GM12878 (cell line): ENCODE results near the gene STPG4. TPM values are rescaled to one million over a fixed set of nuclear protein-coding genes. Genes with fewer than 3 reads are reported as not detected.

Experiments used
- ATAC-seq: fragments of 200-7000 bp; cut with Tn5 transposase; 3 replicates; pipeline ENCODE4 v1.9.1; 2020; ENCODE audit warnings: mild to moderate bottlenecking, moderate library complexity
- BruUV-seq: library from RNA; stranded (reverse); fragments of 400-500 nt; replicated peaks from 2 replicates; lab custom pipeline; 2021; lab: Mats Ljungman, UMichigan
- CTCF ChIA-PET: fragments of 300-600 bp; sonication (Branson Sonifier 250); formaldehyde crosslinking; extraction: SDS; loops from one replicate; lab custom pipeline; 2021; ENCODE audit warnings: inconsistent platforms; lab: Yijun Ruan, JAX
- POLR2A ChIA-PET: fragments of 350-600 bp; formaldehyde crosslinking; extraction: SDS; loops from one replicate; lab custom pipeline; 2021; ENCODE audit warnings: inconsistent platforms; lab: Charles Lee
- RAD21 ChIA-PET: fragments of 300-600 bp; sonication (Branson Sonifier 250); formaldehyde crosslinking; loops from one replicate; lab custom pipeline; 2023; ENCODE audit warnings: antibody characterized with exemption; ENCODE audit not compliant: unreplicated experiment; lab: Charles Lee
- SMC1A ChIA-PET: fragments of 300-600 bp; sonication (Branson Sonifier 250); formaldehyde crosslinking; loops from one replicate; lab custom pipeline; 2023; ENCODE audit not compliant: unreplicated experiment, uncharacterized antibody; lab: Charles Lee
- DNase-seq: peaks from one replicate; pipeline ENCODE4 v3.0.0-alpha.2; 2011; ENCODE audit warnings: low read depth, low spot score
- FAIRE-seq: peaks from 3 replicates; lab custom pipeline; 2011; peaks lifted over from hg19 to GRCh38; lab: Jason Lieb, UNC
- H2AFZ ChIP-seq: 2 replicates; pipeline ENCODE4 v1.6.0; 2011; ENCODE audit warnings: low read depth, low read length, control low read depth; ENCODE audit not compliant: control insufficient read depth
- H3K27ac ChIP-seq: 2 replicates; pipeline ENCODE4 v1.5.1; 2011; ENCODE audit warnings: control low read depth; ENCODE audit not compliant: control insufficient read depth, insufficient read depth
- H3K27me3 ChIP-seq, 2 experiments: replicated peaks in 1 of 2; 2 replicates each; pipeline versions ENCODE4 v1.6.0 to v1.6.1; 2011; ENCODE audit warnings: low read length in 1 of 2; ENCODE audit not compliant: control insufficient read depth in 2 of 2, insufficient read depth in 2 of 2
- H3K36me3 ChIP-seq, 2 experiments: 2 replicates each; pipeline ENCODE4 v1.5.1; 2011; ENCODE audit warnings: low read length in 1 of 2; ENCODE audit not compliant: control insufficient read depth in 2 of 2, insufficient read depth in 2 of 2
- H3K4me1 ChIP-seq: 2 replicates; pipeline ENCODE4 v1.6.1; 2011; ENCODE audit warnings: mild to moderate bottlenecking, low read length, moderate library complexity, mixed read lengths; ENCODE audit not compliant: control insufficient read depth, insufficient read depth
- H3K4me2 ChIP-seq: 2 replicates; pipeline ENCODE4 v1.6.0; 2011; ENCODE audit warnings: control low read depth; ENCODE audit not compliant: control insufficient read depth, insufficient read depth
- H3K4me3 ChIP-seq: fragments of 200-600 bp; sonication (generic); 2 replicates; pipeline ENCODE4 v1.5.1; 2016
- H3K79me2 ChIP-seq: 2 replicates; pipeline ENCODE4 v1.6.0; 2011; ENCODE audit warnings: low read length; ENCODE audit not compliant: control insufficient read depth, insufficient read depth
- H3K9ac ChIP-seq: 2 replicates; pipeline ENCODE4 v1.8.0; 2011; ENCODE audit warnings: low read length, control low read depth, mixed read lengths; ENCODE audit not compliant: control insufficient read depth, insufficient read depth
- H3K9me3 ChIP-seq: replicated peaks from 3 replicates; pipeline ENCODE4 v1.5.1; 2011; ENCODE audit warnings: mild to moderate bottlenecking, low read length; ENCODE audit not compliant: control insufficient read depth, insufficient read depth
- H4K20me1 ChIP-seq: 2 replicates; pipeline ENCODE4 v1.6.0; 2011; ENCODE audit not compliant: control insufficient read depth, insufficient read depth
- ATF3 ChIP-seq: IDR thresholded peaks from 2 replicates; pipeline ENCODE4 v1.6.1; 2011; ENCODE audit warnings: low read depth, mild to moderate bottlenecking, low read length, moderate library complexity, borderline replicate concordance; ENCODE audit errors: extremely low read depth
- CBX3 ChIP-seq: fragments of 200-600 bp; sonication (generic); IDR thresholded peaks from 2 replicates; pipeline ENCODE4 v1.6.1; 2016; ENCODE audit warnings: low read depth, borderline replicate concordance
- GATAD2B ChIP-seq: fragments of 450-650 bp; conservative IDR thresholded peaks from 2 replicates; pipeline ENCODE4 v1.6.1; 2017; ENCODE audit warnings: low read depth, mild to moderate bottlenecking, moderate library complexity
- HSF1 ChIP-seq: fragments of 150-350 bp; IDR thresholded peaks from 2 replicates; pipeline ENCODE4 v1.6.1; 2014; ENCODE audit warnings: mild to moderate bottlenecking, low read depth, low read length
- JUND ChIP-seq: IDR thresholded peaks from 2 replicates; pipeline ENCODE4 v1.6.1; 2012; ENCODE audit warnings: low read depth, mild to moderate bottlenecking, low read length, improper control_type of control experiment, moderate library complexity
- KAT2A ChIP-seq: conservative IDR thresholded peaks from 2 replicates; pipeline ENCODE4 v1.6.1; 2011; ENCODE audit warnings: low read depth, low read length; ENCODE audit not compliant: control insufficient read depth
- KDM1A ChIP-seq: fragments of 200-600 bp; sonication (generic); IDR thresholded peaks from 2 replicates; pipeline ENCODE4 v1.6.1; 2016; ENCODE audit warnings: borderline replicate concordance
- MEF2A ChIP-seq: IDR thresholded peaks from 2 replicates; pipeline ENCODE4 v1.6.1; 2011; ENCODE audit warnings: low read depth, mild to moderate bottlenecking, low read length, moderate library complexity; ENCODE audit not compliant: insufficient read depth
- MLLT1 ChIP-seq: fragments of 450-650 bp; IDR thresholded peaks from 2 replicates; pipeline ENCODE4 v1.6.1; 2016; ENCODE audit warnings: mild to moderate bottlenecking
- NR2F1 ChIP-seq: fragments of 450-650 bp; conservative IDR thresholded peaks from 2 replicates; pipeline ENCODE4 v1.6.1; 2017; ENCODE audit warnings: mild to moderate bottlenecking
- STAT3 ChIP-seq: IDR thresholded peaks from 2 replicates; pipeline ENCODE4 v1.6.1; 2011; ENCODE audit warnings: low read depth, low read length, improper control_type of control experiment
- TCF7 ChIP-seq: IDR thresholded peaks from 2 replicates; pipeline ENCODE4 v1.6.1; 2014; ENCODE audit warnings: antibody characterized with exemption, borderline replicate concordance
- ZBTB11 ChIP-seq: fragments of 450-650 bp; formaldehyde crosslinking; IDR thresholded peaks from 2 replicates; pipeline ENCODE4 v1.5.0; 2022; ENCODE audit warnings: mild to moderate bottlenecking, missing genetic modification characterization
- ZNF217 ChIP-seq: fragments of 450-650 bp; IDR thresholded peaks from 2 replicates; pipeline ENCODE4 v1.6.1; 2017; ENCODE audit warnings: antibody characterized with exemption, mild to moderate bottlenecking
- WGBS: methylation state at CpG from one replicate; pipeline ENCODE4 v1.1.6; 2016; ENCODE audit warnings: low lambda C conversion rate; ENCODE audit not compliant: insufficient replicate concordance, insufficient coverage; ENCODE audit errors: missing lambda C conversion rate; 5-methylcytosine and 5-hydroxymethylcytosine counted together
- in situ Hi-C: fragments of 300-500 bp; cut with MboI; formaldehyde crosslinking; loops from 9 replicates; pipeline ENCODE4 v1.14.3; 2018; ENCODE audit warnings: mixed read lengths
- intact Hi-C: fragments of 100-400 bp; cut with micrococcal nuclease; formaldehyde crosslinking; loops from one replicate; pipeline ENCODE4 v1.14.2; 2022; ENCODE audit not compliant: unreplicated experiment
- polyA plus RNA-seq, 11 experiments: library from polyadenylated mRNA; depleted of rRNA in 4 of 11; unstranded in 6 of 11; stranded (reverse) in 5 of 11; fragments of >200 nt; fragmentation: Nextera tagmentation in 4 of 11; fragmentation: Illumina TruSeq in 1 of 11; extraction: Ambion mirVana in 4 of 11; extraction: Trizol in 1 of 11; gene quantifications; 1 replicate in 1 of 11; 2 replicates in 10 of 11; pipeline versions ENCODE4 v1.2.1 to v1.2.3, GENCODE V29; 2011 to 2016; ENCODE audit warnings: inconsistent platforms in 2 of 11, missing spikeins in 2 of 11, low read depth in 1 of 11
- total RNA-seq, 4 experiments: library from RNA; depleted of rRNA in 3 of 4; stranded (reverse); fragments of >200 nt in 3 of 4; fragmentation: Illumina TruSeq in 1 of 4; extraction: Trizol in 1 of 4; gene quantifications; 2 replicates each; pipeline versions ENCODE4 v1.2.1 to v1.2.3, GENCODE V29; 2013 to 2021
- TF ChIP-seq, protein P1 (sequence below), 3 experiments: IDR thresholded peaks in 2 of 3; conservative IDR thresholded peaks in 1 of 3; 2 replicates each; pipeline ENCODE4 v1.5.1; 2011; ENCODE audit warnings: low read depth in 3 of 3, low read length in 3 of 3, mild to moderate bottlenecking in 3 of 3, control low read depth in 2 of 3, moderate library complexity in 2 of 3, inconsistent platforms in 1 of 3, mixed read lengths in 1 of 3; ENCODE audit not compliant: control insufficient read depth in 2 of 3, insufficient read depth in 1 of 3; ENCODE audit errors: extremely low read depth in 1 of 3

Gene STPG4
- total and polyA plus RNA-seq, 10 of the 15 experiments (the other 5 are each of a cell fraction or from before 2014, with no cell fraction given): 0.10 to 0.29 (median 0.19) TPM; not detected in 3

GRCh38 chr2:47048801-47049480 lies 106.2 kb downstream of the STPG4 start:
- H3K79me2 ChIP-seq: no peaks in the 10 kb centered on the region
- no peaks in the 10 kb centered on the region for H3K4me1 ChIP-seq
- WGBS: 94% methylated on average over 8 of the region's 8 CpGs
- no peak overlapping the region for H2AFZ ChIP-seq
- H3K27ac ChIP-seq: no peak overlapping the region
- no peaks in the 10 kb centered on the region for H3K27me3 ChIP-seq
- POLR2A ChIA-PET: no interaction called here
- no peak overlapping the region for H3K4me2 ChIP-seq
- in situ Hi-C loops: no loop called here
- H3K36me3 ChIP-seq: peaks cover 23 to 31% of the 10 kb centered on the region in 2 experiments
- H3K9me3 ChIP-seq: no peaks in the 10 kb centered on the region
- H3K4me3 ChIP-seq: no peak overlapping the region
- H4K20me1 ChIP-seq: no peaks in the 10 kb centered on the region
- TF ChIP-seq JUND (no peak), CBX3 (no peak), STAT3 (no peak), KAT2A (no peak), KDM1A (no peak), GATAD2B (no peak), NR2F1 (no peak), TCF7 (no peak), ZBTB11 (CRISPR knock-in tag) (no peak), HSF1 (no peak), MLLT1 (no peak), MEF2A (no peak), ATF3 (no peak), ZNF217 (no peak)
- TF ChIP-seq, protein P1, sequence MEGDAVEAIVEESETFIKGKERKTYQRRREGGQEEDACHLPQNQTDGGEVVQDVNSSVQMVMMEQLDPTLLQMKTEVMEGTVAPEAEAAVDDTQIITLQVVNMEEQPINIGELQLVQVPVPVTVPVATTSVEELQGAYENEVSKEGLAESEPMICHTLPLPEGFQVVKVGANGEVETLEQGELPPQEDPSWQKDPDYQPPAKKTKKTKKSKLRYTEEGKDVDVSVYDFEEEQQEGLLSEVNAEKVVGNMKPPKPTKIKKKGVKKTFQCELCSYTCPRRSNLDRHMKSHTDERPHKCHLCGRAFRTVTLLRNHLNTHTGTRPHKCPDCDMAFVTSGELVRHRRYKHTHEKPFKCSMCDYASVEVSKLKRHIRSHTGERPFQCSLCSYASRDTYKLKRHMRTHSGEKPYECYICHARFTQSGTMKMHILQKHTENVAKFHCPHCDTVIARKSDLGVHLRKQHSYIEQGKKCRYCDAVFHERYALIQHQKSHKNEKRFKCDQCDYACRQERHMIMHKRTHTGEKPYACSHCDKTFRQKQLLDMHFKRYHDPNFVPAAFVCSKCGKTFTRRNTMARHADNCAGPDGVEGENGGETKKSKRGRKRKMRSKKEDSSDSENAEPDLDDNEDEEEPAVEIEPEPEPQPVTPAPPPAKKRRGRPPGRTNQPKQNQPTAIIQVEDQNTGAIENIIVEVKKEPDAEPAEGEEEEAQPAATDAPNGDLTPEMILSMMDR (IDR thresholded peaks at IDR 0.05 in 2 of 3, conservative IDR thresholded peaks at IDR 0.05 in 1 of 3; ENCODE audit: control insufficient read depth in 2 of 3, extremely low read depth in 1 of 3, insufficient read depth in 1 of 3, low read depth in 3 of 3, low read length in 3 of 3): no peak
- ATAC-seq: no peak
- CTCF ChIA-PET: no interaction called here
- no peak for DNase-seq
- RAD21 ChIA-PET: no interaction called here
- intact Hi-C loops: no loop called here
- no peak for FAIRE-seq
- BruUV-seq: no TSS peak
- no peak overlapping the region for H3K9ac ChIP-seq
- SMC1A ChIA-PET: no interaction called here
